Prostate gland (tissue), 2 donors: ENCODE data around the gene CD48.

ENCODE experiments used
- CTCF ChIP-seq, 4 experiments: fragments of 200-600 bp in 2 of 4; fragments of 450-650 bp in 2 of 4; sonication (generic) in 2 of 4; IDR thresholded peaks; 1 replicate in 3 of 4; 2 replicates in 1 of 4; pipeline ENCODE4 v1.5.1; 2016 to 2019; ENCODE audit warnings: antibody characterized with exemption in 4 of 4, mild to moderate bottlenecking in 2 of 4, moderate library complexity in 2 of 4
- POLR2AphosphoS5 ChIP-seq: sonication (generic); formaldehyde crosslinking; IDR thresholded peaks from one replicate; pipeline ENCODE4 v1.6.1; 2017; ENCODE audit warnings: antibody characterized with exemption

DNA sequence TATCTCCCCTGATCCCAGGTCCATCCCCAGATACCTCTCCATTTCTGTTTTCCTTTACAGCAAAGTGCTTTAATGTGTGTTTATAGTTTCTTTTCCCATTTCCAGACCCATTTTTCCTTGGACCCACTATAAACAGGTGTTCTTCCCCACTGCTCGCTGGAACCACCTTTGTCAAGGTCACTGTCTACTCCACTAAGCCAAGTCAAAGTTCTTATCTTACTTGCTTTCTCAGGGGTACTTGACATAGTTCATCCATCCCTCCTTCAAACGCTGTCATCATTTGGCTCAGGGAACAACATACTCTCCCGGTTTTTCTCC lies 73.1 kb downstream of the CD48 start:
- TF ChIP-seq CTCF (IDR thresholded peaks at IDR 0.05): no peak
- no peak for TF ChIP-seq POLR2AphosphoS5
